ENCODE results near the gene AGER.
"Not testable (repeated sequence)": the region's sequence is repeated elsewhere in the genome, so short reads cannot be mapped to it uniquely, and the experiment has no call there.

The AGER gene

GRCh38 chr6:32184084-32184640, at the start of gene AGER:
TSS of gene AGER (minus strand) at chr6:32184253. CDS start at chr6:32184222, 31 bp downstream.
- DNase-seq (ENCODE audit: low spot score): no peak

- no peak for DNase-seq (ENCODE audit: low spot score)
Observed at GRCh38 chr6:32226434-32226833, 42.4 kb upstream of the AGER start.

- DNase-seq (ENCODE audit: low spot score): no peak
Observed at GRCh38 chr6:32224696-32225095, 40.6 kb upstream of the AGER start.

- no peak for DNase-seq (ENCODE audit: low spot score)
Observed at GRCh38 chr6:32223258-32224235, 39.5 kb upstream of the AGER start, which contains the start of gene NOTCH4. TSS of gene NOTCH4 (minus strand) at chr6:32224067. CDS start at chr6:32223928, 139 bp downstream.

- DNase-seq (ENCODE audit: low spot score): no peak
Observed at GRCh38 chr6:32222333-32223230, 38.5 kb upstream of the AGER start.

- DNase-seq (ENCODE audit: low spot score): no peak
Observed at GRCh38 chr6:32220021-32220420, 36.0 kb upstream of the AGER start.

- no peak for DNase-seq (ENCODE audit: low spot score)
Observed at GRCh38 chr6:32218167-32218566, 34.1 kb upstream of the AGER start.

GRCh38 chr6:32216998-32217397, 32.9 kb upstream of the AGER start:
- no peak for DNase-seq (ENCODE audit: low spot score)

- no peak for DNase-seq (ENCODE audit: low spot score)
Observed at GRCh38 chr6:32216285-32216684, 32.2 kb upstream of the AGER start.

GRCh38 chr6:32215617-32216016, 31.6 kb upstream of the AGER start:
- no peak for DNase-seq (ENCODE audit: low spot score)

- no peak for DNase-seq (ENCODE audit: low spot score)
Observed at GRCh38 chr6:32214126-32214525, 30.1 kb upstream of the AGER start.

GRCh38 chr6:32213649-32214048, 29.6 kb upstream of the AGER start:
- DNase-seq (ENCODE audit: low spot score): no peak

- no peak for DNase-seq (ENCODE audit: low spot score)
Observed at GRCh38 chr6:32212076-32212760, 28.2 kb upstream of the AGER start.

GRCh38 chr6:32211432-32211831, 27.4 kb upstream of the AGER start:
- not testable (repeated sequence) for DNase-seq (ENCODE audit: low spot score)

GRCh38 chr6:32210191-32210601, 26.1 kb upstream of the AGER start:
- DNase-seq (ENCODE audit: low spot score): no peak

- DNase-seq (ENCODE audit: low spot score): no peak
Observed at GRCh38 chr6:32208996-32209395, 24.9 kb upstream of the AGER start.

GRCh38 chr6:32204268-32204715, 20.2 kb upstream of the AGER start:
- no peak for DNase-seq (ENCODE audit: low spot score)

GRCh38 chr6:32203426-32204267, 19.6 kb upstream of the AGER start:
- DNase-seq (ENCODE audit: low spot score): no peak

- DNase-seq (ENCODE audit: low spot score): no peak
Observed at GRCh38 chr6:32202186-32202585, 18.1 kb upstream of the AGER start.

- DNase-seq (ENCODE audit: low spot score): no peak
Observed at GRCh38 chr6:32200711-32201475, 16.8 kb upstream of the AGER start.
